Measurements from ENCODE around the gene MRPL33.

MRPL33 gene

GRCh38 chr2:27810455-27810854, 38.9 kb downstream of the MRPL33 start:
- no peak for DNase-seq

DNA sequence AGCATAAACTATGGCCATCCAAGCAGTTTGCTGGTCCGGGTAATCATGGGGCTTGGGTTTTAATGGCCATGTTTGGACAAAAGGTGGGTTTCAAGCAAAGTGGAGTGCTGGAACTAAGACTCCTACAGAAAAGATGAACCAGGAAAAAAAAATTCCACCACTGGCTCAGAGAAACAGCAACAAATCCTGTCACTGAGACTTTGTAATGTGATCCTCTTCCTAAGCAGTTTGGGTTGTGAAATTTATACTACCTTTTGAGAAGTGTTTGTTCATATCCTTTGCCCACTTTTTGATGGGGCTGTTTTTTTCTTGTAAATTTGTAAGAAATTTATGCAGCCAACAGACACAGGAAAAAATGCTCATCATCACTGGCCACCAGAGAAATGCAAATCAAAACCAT, 40.2 kb downstream of the MRPL33 start:
- DNase-seq = no peak

DNA sequence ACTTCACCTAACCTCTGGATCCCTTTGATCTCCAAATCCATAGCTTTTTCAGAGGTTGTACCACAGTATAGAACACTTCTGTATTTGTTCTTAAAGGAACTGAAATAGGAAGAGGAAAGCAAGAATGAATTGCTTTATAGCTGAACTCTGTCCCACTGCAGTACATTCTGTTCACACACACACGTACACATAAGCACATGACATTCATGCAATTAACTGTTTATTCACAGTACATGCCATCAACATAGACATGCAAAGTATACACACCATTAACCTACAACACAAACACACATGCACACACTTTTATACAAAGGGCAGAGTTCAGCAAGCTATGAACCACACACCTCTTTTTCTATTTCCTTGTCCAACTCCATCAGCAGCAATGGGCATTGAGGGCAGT, 43.2 kb downstream of the MRPL33 start:
- DNase-seq = no peak

- DNase-seq = no peak
Observed at GRCh38 chr2:27815860-27816438, 44.4 kb downstream of the MRPL33 start.

DNA sequence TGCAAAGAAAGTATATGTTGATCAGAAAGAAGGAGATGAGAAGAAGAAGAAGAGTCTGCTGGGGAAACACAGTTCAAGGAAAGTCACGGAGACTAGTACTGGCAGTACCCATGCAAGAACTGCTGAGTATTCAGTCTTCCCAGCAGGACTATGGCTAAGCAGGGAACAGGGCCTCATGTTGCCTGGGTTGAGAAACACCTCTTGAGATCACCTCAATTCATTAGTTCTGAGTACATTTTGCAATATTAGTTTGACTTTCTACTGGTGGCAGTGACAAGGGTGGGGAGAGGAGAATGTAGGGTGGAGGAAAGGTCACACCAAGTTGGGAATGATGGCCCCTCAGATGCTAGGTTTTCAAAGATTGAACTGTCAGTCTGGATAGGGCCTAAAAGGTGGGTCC, 50.5 kb downstream of the MRPL33 start:
- DNase-seq = no peak

- DNase-seq = no peak
Observed at GRCh38 chr2:27823135-27823534, 51.6 kb downstream of the MRPL33 start.

GRCh38 chr2:27823569-27823968, 52.0 kb downstream of the MRPL33 start:
- no peak for DNase-seq

DNA sequence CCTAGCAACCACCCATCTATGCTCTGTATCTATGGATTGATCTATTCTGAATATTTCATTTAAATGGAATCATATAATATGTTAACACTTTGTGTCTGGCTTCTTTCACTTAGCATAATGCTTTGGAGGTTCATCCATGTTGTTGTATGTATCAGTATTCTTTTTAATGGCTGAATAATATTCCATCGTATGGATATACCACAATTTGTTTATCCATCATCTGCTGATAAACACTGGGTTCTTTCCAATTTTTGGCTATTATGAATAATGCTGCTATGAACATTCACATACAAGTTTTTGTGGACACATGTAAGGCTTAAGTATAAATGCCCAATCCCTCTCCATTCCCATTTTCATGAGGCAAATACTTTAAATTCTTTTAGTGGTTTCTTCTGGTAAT, 52.9 kb downstream of the MRPL33 start:
- no peak for DNase-seq

- no peak for DNase-seq
Observed at GRCh38 chr2:27828305-27828704, 56.8 kb downstream of the MRPL33 start.

All from T-helper 1 cell (primary cell).